Keratinocyte (primary cell): ENCODE results near the gene LMAN1. TPM values are rescaled to one million over a fixed set of nuclear protein-coding genes. Genes with fewer than 3 reads are reported as not detected.

Experiments
- DNase-seq: peaks from one replicate; pipeline ENCODE4 v3.0.0-alpha.2; 2011; ENCODE audit warnings: low read depth, missing footprints, low spot score
- FAIRE-seq: peaks from 2 replicates; lab custom pipeline; 2011; peaks lifted over from hg19 to GRCh38; lab: Jason Lieb, UNC
- H2AFZ ChIP-seq: 2 replicates; pipeline ENCODE4 v1.6.0; 2012; ENCODE audit warnings: low read length, control low read depth, inconsistent platforms; ENCODE audit not compliant: control insufficient read depth
- H3K27ac ChIP-seq: 2 replicates; pipeline ENCODE4 v1.5.1; 2011; ENCODE audit warnings: low read length; ENCODE audit not compliant: control insufficient read depth, insufficient read depth
- H3K27me3 ChIP-seq: 3 replicates; pipeline ENCODE4 v1.6.0; 2011; ENCODE audit warnings: low read length; ENCODE audit not compliant: control insufficient read depth, insufficient read depth; ENCODE audit errors: extremely low read depth
- H3K36me3 ChIP-seq, 2 experiments: 2 replicates in 1 of 2; 3 replicates in 1 of 2; pipeline ENCODE4 v1.5.1; 2011; ENCODE audit warnings: low read length in 2 of 2, mild to moderate bottlenecking in 1 of 2; ENCODE audit not compliant: control insufficient read depth in 2 of 2, insufficient read depth in 2 of 2; ENCODE audit errors: extremely low read depth in 1 of 2
- H3K4me1 ChIP-seq: 3 replicates; pipeline ENCODE4 v1.5.1; 2011; ENCODE audit warnings: low read length; ENCODE audit not compliant: control insufficient read depth, insufficient read depth; ENCODE audit errors: extremely low read depth
- H3K4me2 ChIP-seq: 3 replicates; pipeline ENCODE4 v1.6.0; 2011; ENCODE audit warnings: low read depth, low read length; ENCODE audit not compliant: control insufficient read depth, insufficient read depth; ENCODE audit errors: extremely low read depth
- H3K4me3 ChIP-seq, 3 experiments: fragments of 200-600 bp in 1 of 3; sonication (generic) in 1 of 3; 2 replicates in 2 of 3; 3 replicates in 1 of 3; pipeline ENCODE4 v1.5.1; 2011 to 2016; ENCODE audit warnings: low read length in 3 of 3, mild to moderate bottlenecking in 3 of 3, control low read depth in 2 of 3, inconsistent platforms in 1 of 3, low read depth in 1 of 3, mixed read lengths in 1 of 3, mixed run types in 1 of 3, moderate library complexity in 1 of 3; ENCODE audit not compliant: control insufficient read depth in 2 of 3, insufficient read depth in 2 of 3; ENCODE audit errors: extremely low read depth in 1 of 3
- H3K79me2 ChIP-seq: 2 replicates; pipeline ENCODE4 v1.6.0; 2012; ENCODE audit warnings: low read length; ENCODE audit not compliant: control insufficient read depth, insufficient read depth
- H3K9ac ChIP-seq: 3 replicates; pipeline ENCODE4 v1.6.0; 2011; ENCODE audit warnings: low read length; ENCODE audit not compliant: control insufficient read depth, insufficient read depth; ENCODE audit errors: extremely low read depth
- H3K9me1 ChIP-seq: 3 replicates; pipeline ENCODE4 v1.6.0; 2011; ENCODE audit warnings: low read length; ENCODE audit not compliant: control insufficient read depth, insufficient read depth; ENCODE audit errors: extremely low read depth
- H3K9me3 ChIP-seq: 2 replicates; pipeline ENCODE4 v1.5.1; 2012; ENCODE audit warnings: low read depth, low read length; ENCODE audit not compliant: control insufficient read depth
- H4K20me1 ChIP-seq: 3 replicates; pipeline ENCODE4 v1.6.0; 2011; ENCODE audit warnings: low read length; ENCODE audit not compliant: control insufficient read depth, insufficient read depth; ENCODE audit errors: extremely low read depth
- EZH2 ChIP-seq: IDR thresholded peaks from one replicate; pipeline ENCODE4 v1.6.1; 2012; ENCODE audit warnings: inconsistent platforms, mild to moderate bottlenecking, low read length, moderate library complexity
- dilution Hi-C: fragments of 300-500 bp; cut with MboI; formaldehyde crosslinking; loops from one replicate; pipeline ENCODE4 v1.7.0; 2020; ENCODE audit warnings: low sequenced_read_pairs; ENCODE audit not compliant: extremely low pct_ligation_motif_present
- polyA plus RNA-seq, 5 experiments: library from polyadenylated mRNA; depleted of rRNA in 3 of 5; stranded (reverse) in 3 of 5; stranded (forward) in 1 of 5; unstranded in 1 of 5; fragments of >200 nt; gene quantifications; 1 replicate in 1 of 5; 2 replicates in 3 of 5; 3 replicates in 1 of 5; pipeline versions ENCODE4 v1.2.1 to v1.2.3, GENCODE V29; 2011 to 2012; ENCODE audit warnings: missing spikeins in 2 of 5, low read depth in 1 of 5, low replicate concordance in 1 of 5
- TF ChIP-seq, protein P1 (sequence below), 3 experiments: IDR thresholded peaks in 1 of 3; conservative IDR thresholded peaks in 1 of 3; optimal IDR thresholded peaks in 1 of 3; 2 replicates in 2 of 3; 3 replicates in 1 of 3; pipeline versions ENCODE3 to v1.5.1; 2011; ENCODE audit warnings: low read length in 3 of 3, mild to moderate bottlenecking in 3 of 3, moderate library complexity in 2 of 3, control low read depth in 1 of 3, inconsistent platforms in 1 of 3; ENCODE audit not compliant: insufficient read depth in 2 of 3; ENCODE audit errors: extremely low read depth in 1 of 3

Gene LMAN1
- polyA plus RNA-seq, 1 donor (not counting 4 experiments of a cell fraction or from before 2014, with no cell fraction given): 55.6 TPM

GRCh38 chr18:59325965-59326364 is 33.1 kb downstream of the LMAN1 start:
- H3K4me3 ChIP-seq: no peak overlapping the region
- no peak for TF ChIP-seq EZH2
- TF ChIP-seq, protein P1, sequence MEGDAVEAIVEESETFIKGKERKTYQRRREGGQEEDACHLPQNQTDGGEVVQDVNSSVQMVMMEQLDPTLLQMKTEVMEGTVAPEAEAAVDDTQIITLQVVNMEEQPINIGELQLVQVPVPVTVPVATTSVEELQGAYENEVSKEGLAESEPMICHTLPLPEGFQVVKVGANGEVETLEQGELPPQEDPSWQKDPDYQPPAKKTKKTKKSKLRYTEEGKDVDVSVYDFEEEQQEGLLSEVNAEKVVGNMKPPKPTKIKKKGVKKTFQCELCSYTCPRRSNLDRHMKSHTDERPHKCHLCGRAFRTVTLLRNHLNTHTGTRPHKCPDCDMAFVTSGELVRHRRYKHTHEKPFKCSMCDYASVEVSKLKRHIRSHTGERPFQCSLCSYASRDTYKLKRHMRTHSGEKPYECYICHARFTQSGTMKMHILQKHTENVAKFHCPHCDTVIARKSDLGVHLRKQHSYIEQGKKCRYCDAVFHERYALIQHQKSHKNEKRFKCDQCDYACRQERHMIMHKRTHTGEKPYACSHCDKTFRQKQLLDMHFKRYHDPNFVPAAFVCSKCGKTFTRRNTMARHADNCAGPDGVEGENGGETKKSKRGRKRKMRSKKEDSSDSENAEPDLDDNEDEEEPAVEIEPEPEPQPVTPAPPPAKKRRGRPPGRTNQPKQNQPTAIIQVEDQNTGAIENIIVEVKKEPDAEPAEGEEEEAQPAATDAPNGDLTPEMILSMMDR (optimal IDR thresholded peaks at IDR 0.05 in 1 of 3, IDR thresholded peaks at IDR 0.05 in 1 of 3, conservative IDR thresholded peaks at IDR 0.05 in 1 of 3; ENCODE audit: extremely low read depth in 1 of 3, insufficient read depth in 2 of 3, low read length in 3 of 3): no peak
- no peaks in the 10 kb centered on the region for H3K79me2 ChIP-seq
- peaks cover 6 to 8% of the 10 kb centered on the region in 2 experiments for H3K36me3 ChIP-seq
- H3K4me1 ChIP-seq: no peaks in the 10 kb centered on the region
- no peak overlapping the region for H3K27ac ChIP-seq
- H3K9me3 ChIP-seq: no peaks in the 10 kb centered on the region
- no peak overlapping the region for H3K4me2 ChIP-seq
- DNase-seq: no peak
- no peak for FAIRE-seq
- no peak overlapping the region for H2AFZ ChIP-seq
- dilution Hi-C loops: no loop called here
- no peak overlapping the region for H3K9ac ChIP-seq
- H3K27me3 ChIP-seq: no peaks in the 10 kb centered on the region
- H4K20me1 ChIP-seq: no peaks in the 10 kb centered on the region
- no peaks in the 10 kb centered on the region for H3K9me1 ChIP-seq

DNA sequence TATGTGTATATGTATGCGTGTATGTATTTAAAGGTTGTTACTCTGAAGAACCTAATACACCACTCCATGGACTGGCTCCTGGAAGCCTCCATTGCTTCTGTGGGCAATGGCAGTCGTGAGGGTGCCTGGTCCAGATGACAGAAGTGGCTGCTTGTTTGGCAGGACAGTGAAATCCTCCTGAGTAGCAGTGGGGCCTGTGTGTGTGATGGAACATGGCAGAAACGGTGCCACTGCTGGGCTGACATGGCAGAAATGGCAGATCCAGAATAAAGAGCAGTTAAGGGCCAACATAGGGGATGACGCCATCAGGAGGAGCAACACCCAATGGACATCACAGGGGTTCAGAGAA is 34.5 kb downstream of the LMAN1 start:
- Histone ChIP-seq H3K4me1 (no peaks in the 10 kb centered on the region), H2AFZ (no peak overlapping the region), H3K4me2 (no peak overlapping the region), H3K79me2 (no peaks in the 10 kb centered on the region), H3K4me3 (no peak overlapping the region), H3K27ac (no peak overlapping the region), H4K20me1 (no peaks in the 10 kb centered on the region), H3K9ac (no peak overlapping the region), H3K9me1 (no peaks in the 10 kb centered on the region), H3K9me3 (no peaks in the 10 kb centered on the region), H3K27me3 (no peaks in the 10 kb centered on the region), H3K36me3 (peaks cover 5 to 6% of the 10 kb centered on the region in 2 experiments)
- TF ChIP-seq EZH2: no peak
- TF ChIP-seq, protein P1 (optimal IDR thresholded peaks at IDR 0.05 in 1 of 3, IDR thresholded peaks at IDR 0.05 in 1 of 3, conservative IDR thresholded peaks at IDR 0.05 in 1 of 3; ENCODE audit: extremely low read depth in 1 of 3, insufficient read depth in 2 of 3, low read length in 3 of 3): no peak
- dilution Hi-C loops: no loop called here
- DNase-seq: no peak
- no peak for FAIRE-seq
